HG03103 (cell line): ENCODE data around the gene GNE.
"Not testable (repeated sequence)": the region's sequence is repeated elsewhere in the genome, so short reads cannot be mapped to it uniquely, and the experiment has no call there.

ENCODE experiments used
- ATAC-seq: cut with Tn5 transposase; IDR thresholded peaks from one replicate; pipeline ENCODE4 v1.9.1; 2021; ENCODE audit warnings: low read depth; ENCODE audit not compliant: unreplicated experiment

GNE gene

DNA sequence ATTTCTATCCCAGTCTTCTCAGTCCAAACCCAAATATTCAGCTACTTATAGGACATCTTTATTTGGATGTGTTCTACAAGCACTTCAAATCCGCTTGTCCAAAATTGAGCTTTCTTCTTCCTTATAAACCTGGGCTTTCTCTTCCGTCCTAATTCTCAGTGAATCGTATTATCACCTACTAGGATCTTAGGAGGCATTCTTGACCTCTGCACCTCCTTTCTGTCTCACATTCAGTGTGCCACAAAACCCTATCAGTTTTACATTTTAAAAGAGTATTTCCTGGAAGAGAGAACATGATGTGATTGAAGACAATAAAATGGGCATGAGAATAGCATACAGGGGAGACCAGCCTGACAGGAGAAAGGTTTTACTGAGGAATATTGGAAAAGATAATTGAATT, 16.8 kb upstream of the GNE start:
- ATAC-seq: no peak

DNA sequence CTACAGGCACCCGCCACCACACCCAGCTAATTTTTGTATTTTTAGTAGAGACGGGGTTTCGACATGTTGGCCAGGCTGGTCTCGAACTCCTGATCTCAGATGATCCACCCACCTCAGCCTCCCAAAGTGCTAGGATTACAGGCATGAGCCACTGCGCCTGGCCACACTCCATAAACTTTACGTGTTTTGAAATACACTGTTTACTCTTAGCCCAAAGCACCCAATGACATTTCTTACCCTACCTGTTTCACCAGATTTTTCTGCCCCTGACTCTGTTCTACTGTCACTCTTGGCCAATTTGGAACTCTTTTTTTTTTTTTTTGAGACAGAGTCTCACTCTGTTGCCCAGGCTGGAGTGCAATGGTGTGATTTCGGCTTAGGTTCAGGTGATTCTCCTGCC, 15.1 kb upstream of the GNE start:
- not testable (repeated sequence) for ATAC-seq

DNA sequence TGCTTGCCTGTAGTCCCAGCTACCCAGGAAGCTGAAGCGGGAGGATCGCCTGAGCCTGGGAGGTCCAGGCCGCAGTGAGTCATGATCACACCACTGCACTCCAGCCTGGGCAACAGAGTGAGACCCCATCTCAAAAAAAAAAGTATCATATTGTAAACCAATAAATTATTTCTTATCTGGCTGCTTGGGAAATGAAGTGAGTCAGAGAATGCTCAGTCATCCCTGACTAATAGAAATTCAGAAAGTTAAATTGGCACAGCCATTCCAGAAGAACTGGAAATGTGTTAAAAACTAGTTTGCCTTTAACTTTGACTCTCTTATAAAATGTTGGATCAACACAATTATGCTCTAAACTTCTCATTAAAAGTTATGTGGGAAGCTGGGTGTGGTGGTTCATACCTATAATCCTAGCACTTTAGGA, 9.8 kb upstream of the GNE start:
- ATAC-seq: no peak

DNA sequence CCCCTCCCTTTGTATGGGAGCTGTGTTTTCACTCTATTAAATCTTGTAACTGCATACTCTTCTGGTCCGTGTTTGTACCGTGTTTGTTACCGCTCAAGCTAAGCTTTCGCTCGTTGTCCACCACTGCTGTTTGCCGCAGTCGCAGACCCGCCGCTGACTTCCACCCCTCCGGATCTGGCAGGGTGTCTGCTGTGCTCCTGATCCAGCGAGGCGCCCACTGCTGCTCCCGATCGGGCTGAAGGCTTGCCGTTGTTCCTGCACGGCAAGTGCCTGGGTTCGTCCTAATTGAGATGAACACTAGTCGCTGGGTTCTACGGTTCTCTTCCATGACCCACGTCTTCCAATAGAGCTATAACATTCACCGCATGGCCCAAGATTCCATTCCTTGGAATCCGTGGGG, 6.6 kb upstream of the GNE start:
- ATAC-seq: no peak

DNA sequence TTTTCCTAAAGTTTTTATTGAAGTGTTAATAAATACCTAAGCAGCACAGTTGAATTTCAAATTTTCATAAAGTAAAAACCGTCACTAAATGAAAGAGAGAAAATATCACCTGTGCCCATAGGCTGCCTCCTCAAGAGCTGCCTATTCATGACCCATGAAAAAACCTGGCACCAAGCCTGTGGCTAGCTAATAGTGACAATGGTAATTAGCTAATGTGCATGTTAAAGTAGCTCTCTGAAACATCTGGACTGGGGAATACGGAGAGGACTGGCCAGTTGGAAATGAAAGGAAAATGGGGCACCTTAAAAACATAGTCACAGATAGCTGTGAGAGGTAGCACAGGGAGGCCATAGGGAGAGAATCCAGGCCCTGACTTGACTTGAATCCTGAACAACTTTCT, 5.4 kb upstream of the GNE start:
- no peak for ATAC-seq

DNA sequence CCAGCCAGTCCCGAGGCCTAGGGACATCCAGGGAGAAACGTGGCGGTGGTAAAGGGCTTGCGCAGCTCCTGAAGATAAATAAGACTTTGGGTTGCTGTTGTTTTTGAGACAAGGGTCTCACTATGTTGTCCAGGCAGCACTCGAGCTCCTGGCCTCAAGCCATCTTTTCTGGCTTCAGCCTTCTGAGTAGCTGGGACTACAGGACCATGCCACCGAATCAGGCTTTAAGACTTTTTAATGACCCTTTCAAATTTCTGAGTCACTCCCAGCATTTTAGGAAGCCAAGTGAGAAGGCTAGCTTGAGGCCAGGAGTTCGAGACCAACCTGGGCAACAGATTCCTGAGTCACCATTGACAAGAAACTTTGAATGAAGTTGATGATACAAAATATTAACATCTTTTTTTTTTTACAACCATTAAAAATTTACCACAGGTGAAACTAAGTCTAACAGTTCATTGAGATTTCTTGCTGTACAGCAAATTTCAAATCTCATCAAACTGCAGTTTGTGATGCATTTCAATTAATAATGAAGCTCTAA, 817 bp upstream of the GNE start:
- no peak for ATAC-seq

DNA sequence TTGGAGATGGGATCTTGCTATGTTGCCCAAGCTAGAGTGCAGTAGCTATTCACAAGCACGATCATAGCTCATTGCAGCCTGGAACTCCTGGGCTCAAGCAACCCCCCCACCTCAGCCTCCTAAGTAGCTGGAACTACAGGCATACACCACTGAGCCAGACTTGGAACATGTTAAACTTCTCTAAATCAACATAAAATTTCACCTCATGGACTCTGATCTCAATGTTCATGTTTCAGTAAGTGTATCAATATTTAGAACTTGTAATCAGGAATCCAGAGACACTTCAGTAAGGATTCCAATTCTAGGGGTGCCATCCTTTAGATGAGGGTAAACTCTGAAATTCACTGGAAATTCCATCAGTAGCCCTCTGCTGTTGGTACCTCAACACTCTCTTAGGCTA, 6.8 kb downstream of the GNE start:
- ATAC-seq: no peak

DNA sequence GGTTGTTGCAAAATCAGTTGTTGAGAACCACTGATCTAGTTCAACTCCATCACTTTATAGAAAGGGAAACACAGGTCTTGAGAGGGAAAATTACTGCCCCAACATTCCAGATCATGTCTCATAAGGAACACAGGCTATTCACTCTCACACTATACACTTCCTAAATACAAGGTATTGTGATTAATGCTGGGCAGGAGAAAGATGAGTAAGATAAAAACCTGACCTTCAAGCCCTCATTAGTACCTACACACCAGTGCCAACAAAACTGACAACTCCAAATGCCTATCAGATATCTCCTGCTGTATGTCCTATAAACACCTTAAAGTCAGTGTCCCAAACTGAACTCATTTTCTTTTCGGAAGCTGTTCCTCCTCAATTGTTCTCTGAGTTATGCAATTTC, 8.2 kb downstream of the GNE start:
- ATAC-seq: no peak

DNA sequence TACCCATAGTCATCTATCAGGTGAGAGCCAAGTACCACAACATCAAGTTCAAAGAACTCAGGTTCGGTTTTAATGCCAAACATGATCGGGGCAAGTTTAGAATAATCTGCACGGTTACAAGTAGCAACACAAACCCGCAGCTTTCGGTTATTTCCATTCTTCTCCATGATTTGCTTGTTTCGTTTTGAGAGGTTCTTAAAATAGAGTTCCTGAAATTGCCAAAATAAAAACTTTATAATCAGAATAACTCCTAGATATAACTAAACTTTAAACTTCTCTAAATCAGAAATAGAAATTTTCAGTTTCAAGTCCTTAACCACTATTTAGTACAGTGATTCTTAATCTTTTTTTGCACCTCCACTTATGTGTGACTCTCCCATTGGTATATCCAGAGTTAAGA, 9.1 kb downstream of the GNE start:
- ATAC-seq: no peak

DNA sequence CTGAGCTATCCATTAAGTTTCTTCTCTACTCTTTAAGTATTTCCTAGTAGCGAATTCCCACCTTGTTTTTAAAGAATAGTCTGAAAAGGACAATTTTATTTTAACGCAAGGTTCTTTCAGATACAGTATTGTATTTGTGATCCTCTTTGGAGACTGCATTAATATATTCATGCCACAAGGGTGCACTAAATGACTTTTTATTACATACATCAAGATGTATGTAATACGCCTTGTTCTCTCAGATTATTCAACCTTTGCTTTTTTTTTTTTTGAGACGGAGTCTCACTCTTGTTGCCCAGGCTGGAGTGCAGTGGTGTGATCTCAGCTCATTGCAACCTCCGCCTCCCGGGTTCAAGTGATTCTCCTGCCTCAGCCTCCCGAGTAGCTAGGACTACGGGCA, 10.2 kb downstream of the GNE start:
- ATAC-seq: not testable (repeated sequence)

DNA sequence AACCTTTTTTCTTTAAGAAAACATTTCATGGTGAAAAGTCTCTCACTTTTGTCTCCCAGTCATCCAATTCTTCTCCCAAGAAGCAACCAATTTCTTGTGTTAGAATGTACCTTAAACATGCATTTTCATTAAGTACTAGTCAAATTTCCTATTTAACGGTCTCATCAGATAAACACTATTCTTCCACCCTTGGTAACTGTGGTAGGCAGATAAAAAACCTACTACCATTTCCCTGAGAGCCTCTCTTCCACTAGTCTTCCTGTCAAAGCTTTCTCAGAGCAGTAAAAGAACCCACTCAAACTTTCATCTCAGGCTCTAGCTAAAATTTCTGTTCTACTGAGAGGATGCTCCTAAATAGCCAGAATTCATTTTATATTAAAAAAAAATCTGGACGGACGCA, 10.9 kb downstream of the GNE start:
- ATAC-seq: no peak

DNA sequence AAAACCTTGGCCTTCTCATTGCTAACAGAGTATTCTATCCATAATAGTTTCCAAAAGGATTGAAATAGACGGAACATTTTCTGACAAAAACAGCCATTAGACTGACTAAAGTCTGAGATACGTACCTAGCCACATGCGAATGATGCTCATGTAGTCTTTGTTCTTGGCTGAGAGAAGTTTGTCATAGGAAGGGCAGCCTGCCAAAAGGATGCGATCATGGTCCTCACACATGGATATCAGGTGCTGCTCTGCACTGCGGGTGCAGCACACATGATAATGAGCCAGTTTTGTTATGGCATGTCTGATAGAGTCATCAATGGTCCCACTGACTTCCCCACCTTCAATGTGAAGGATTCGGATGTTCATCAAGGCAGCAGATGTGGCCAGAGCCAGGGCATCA, 12.3 kb downstream of the GNE start:
- ATAC-seq: no peak

DNA sequence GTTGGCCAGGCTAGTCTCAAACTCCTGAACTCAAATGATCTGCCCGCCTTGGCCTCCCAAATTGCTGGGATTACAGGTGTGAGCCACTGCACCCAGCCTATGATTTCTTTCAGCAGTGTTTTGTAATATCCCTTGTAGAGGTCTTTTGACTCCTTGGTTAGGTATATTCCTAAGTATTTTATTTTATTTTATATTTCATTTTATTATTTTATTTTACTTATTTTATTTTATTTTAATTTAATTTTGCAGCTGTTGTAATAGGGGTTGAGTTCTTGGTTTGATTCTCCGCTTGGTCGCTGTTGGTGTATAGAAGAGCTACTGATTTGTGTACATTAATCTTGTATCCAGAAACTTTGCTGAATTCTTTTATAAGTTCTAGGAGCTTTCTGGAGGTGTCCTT, 18.6 kb downstream of the GNE start:
- not testable (repeated sequence) for ATAC-seq

DNA sequence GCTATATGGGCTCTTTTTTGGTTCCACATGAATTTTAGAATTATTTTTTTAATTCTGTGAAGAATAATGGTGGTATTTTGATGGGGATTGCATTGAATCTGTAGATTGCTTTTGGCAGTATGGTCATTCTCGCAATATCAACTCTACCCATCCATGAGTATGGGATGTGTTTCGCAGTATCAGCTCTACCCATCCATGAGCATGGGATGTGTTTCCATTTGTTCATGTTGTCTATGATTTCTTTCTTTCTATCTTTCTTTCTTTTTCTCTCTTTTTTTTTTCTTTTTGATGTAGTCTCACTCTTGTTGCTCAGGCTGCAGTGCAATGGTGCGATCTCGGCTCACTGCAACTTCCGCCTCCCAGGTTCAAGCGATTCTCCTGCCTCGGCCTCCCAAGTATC, 19.0 kb downstream of the GNE start:
- not testable (repeated sequence) for ATAC-seq

DNA sequence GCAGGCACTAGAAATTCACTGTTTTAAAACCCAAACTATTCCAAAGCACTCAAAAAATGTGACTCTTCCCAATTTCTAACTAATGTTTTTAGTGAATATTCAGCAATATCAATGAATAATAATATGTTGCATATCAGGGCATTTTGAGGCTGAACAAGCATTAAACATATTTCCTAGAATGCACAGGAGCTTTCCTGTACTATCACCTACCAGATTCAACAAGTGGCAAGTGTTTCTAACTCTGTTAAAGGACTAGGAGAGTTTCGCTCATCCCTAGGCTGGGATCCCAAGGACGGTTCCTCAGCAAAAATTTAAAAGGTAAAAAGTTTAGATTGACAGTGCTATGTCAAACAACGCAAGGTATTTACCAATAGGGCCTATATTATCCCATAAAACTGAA, 21.0 kb downstream of the GNE start:
- no peak for ATAC-seq

DNA sequence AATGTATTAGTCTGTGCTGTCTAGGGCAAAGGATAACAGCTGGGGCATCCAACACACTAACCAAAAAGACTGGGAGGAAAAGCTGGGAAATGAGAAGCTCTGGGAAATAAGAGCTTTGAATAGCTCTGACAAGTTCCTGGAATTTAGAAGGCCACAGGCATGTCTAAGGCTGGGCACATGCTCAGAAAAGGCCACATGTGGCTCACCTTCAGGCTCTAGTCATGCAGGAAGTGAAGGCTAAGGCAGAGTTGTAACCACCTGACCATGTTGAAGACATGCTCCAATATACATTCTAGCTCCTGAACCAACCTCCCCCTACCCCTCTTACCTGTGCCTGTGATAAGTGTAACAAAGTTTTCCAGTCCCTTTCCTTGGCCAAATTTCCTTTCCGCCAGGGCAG, 35.8 kb downstream of the GNE start:
- no peak for ATAC-seq

DNA sequence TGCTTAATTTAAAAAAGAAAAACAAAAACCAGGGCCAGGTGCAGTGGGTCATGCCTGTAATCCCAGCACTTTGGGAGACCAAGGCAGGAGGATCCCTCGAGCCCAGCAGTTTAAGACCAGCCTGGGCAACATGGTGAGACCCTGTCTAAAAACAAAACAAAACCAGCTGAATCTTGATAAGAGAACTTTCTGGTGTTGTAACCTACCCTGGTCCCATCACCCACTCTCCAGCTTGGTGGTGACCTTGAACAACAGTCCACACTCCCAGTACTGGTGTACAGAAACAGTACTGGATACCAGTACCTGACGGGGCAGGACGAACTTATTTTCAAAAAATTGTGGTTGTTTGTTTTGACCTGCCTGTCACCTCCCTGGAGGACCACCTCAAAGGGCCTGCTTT, 36.6 kb downstream of the GNE start:
- ATAC-seq: no peak

DNA sequence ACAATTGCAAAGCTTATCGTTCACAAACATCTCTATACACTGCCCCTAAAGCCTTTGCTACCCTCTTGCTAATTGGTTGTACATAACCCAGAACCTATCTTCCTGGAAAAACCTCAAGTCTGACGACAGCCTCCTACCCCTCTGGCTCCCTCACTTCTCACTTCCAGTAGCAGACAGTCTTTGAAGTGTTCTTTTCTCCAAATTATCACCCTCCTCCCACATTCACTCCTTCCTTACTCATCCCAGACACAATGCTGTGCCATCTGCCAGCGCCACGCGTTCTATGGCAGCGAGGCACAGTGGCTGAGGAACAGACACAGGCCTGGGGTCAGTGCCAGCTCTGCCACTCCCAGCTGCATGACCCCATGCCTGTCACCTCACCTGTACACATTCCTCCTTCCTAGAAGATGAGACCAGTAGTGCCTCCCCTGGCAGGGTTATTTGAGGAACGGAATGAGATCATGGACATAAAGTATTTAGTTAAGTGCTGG, 39.8 kb downstream of the GNE start:
- ATAC-seq: no peak

DNA sequence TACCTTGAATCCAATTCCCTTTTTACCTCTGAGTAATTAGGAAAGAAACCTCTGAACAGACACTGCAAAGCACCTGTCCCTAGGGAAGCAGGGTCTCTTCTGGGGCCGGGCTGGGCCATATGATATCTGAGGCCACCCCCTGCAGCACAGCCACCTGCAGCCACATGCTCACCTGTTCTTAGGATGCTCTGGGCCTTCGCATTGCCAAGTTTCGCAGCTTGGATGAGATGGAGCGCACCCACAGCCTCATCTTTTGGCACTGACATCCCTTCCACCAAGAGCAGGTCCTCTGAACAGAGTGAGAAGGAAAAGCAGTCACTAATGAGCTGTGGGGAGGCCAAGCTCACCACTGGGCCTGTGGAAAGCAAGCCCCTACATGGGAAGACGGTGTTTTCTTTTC, 40.2 kb downstream of the GNE start:
- ATAC-seq: no peak

DNA sequence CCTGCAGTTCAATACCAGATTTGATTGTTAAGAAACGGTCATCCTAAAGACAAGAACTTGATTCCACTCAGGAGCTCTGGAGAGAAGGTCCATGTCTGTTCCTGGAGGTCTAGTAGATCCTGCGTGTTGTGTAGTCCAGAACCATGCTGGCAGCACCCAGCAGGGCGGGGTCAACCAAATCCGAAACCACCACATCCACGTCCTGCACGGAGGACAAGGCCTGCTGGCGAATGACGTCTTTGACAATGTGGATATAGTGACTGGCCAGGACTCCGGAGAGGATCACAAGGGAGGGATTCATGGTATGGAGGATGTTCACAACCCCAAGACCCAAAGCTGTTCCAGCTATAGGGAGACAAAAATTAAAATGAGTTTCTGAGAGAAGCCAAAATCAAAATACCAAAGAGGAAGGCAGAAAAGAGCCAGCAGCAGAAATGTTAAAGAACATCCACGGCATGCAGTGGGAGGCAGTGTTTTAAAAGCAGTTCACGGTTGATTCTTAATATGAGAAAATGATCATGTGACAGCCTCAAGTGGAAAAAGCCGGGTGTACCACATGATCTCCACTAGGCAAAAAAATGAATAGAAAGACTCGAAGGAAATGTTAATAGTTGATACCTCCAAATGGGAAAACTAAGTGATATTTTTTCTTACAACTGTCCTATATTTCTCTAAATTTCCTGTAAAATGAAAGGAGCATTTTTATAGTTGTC, 40.8 kb downstream of the GNE start:
- ATAC-seq: no peak

DNA sequence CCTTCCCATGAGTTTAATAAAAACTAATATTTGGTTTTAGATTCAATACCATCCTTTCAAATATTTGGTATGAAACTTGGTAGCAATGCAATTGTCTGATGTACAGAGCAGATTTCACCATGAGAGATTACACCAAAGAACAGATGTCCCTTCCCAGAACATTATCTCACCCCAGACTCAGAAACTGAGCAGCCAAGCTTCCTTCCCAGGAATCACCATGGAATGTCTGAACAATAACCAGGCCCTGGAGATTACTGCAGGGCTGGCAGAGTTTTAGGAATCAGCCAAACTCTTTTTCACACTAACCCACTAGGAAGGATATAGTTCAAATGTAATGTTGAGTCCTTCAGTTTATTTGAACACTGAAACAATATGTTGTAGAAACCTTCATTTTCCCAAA, 43.7 kb downstream of the GNE start:
- no peak for ATAC-seq

DNA sequence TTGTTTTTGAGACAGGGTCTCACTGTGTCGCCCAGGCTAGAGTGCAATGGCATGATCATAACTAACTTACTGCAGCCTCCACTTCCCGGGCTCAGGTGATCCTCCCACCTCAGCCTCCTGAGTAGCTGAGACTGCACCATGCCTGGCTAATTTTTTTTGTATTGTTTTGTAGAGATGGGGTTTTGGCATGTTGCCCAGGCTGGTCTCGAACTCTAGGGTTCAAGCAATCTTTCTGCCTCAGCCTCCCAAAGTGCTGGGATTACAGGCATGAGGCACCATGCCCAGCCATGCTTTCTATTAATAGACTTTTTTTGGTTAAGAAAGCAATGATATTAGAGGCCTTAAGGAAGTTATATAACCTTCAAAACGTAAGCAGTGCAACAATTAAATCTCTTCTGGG, 44.3 kb downstream of the GNE start:
- ATAC-seq: no peak

DNA sequence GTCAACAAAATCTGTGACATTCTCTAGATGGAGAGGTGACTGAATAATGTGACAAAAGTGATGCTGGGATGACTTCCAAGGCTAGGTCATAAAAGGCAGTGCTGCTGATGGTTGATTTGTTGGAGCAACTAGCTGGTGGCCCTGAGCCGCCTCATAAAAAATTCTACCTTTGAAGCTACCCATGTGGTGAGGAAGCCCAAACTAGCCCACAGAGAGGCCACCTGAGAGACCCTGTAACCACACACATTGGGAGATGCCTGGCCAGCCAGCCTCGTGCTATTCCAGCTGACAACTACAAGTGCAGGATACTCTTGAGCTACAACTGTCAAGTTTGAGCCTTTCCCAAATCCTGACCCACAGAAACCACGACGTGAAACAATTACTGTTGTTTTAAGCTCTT, 44.9 kb downstream of the GNE start:
- no peak for ATAC-seq
